Activated CD8-positive, alpha-beta memory T cell treated with anti-CD3 and anti-CD28 coated beads, Interleukin-2, amount 50 U/mL, for 1 hour (primary cell): ENCODE measurements around the gene ADISSP.

ENCODE experiments used
- DNase-seq: peaks from one replicate; pipeline ENCODE4 v3.0.0-alpha.2; 2020; ENCODE audit errors: extremely low read depth

ADISSP gene

DNA sequence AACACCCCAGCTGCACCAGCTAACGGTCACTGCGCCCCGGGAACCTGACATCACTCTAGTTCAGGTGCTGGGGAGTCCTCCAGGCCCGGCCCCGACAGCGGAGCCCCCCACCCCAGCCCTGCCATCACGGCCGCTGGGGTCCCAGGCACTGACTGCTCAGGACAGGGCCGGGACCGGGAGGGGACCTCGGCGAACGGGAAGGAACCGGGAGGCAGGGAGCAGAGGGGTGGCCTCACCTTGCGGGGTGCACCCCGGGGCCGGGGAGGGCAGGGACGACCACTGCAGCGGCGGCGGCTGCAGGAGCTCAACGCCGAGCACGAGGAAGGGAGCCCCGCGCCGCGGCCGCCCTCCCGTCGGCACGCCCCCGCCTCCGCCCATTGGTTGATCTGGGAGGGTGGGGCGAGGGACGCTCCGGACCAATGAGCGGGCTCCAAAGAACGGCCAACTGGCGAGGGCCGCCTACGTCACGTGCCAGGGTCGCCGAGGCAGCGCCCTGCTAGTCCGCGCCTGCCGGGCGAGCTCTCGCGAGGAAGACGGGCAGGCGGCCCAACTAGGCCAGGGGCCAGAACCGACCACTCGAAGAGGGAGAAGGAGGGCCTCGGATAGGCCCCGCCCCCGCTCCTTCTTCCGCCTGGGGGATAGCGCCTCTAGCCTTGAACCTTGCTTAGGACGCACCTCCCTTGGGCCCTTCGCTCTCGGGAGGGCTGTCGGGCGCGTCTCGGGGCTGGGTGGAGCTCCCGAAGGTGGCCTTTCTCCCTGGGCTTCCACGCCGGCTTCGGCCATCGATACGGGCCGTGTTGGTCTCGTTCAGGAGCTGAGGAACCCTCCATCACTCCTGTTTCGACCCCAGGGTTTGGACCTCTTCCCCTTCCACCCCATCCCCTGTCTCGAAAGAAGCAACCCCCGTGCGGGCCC, at the start of gene ADISSP:
Gene ADISSP, minus strand, starts transcription at position 327 of the 915 bp plus-strand sequence. CDS start 7,653 bp downstream, outside the sequence.
- peak; percentile 91 for DNase-seq

DNA sequence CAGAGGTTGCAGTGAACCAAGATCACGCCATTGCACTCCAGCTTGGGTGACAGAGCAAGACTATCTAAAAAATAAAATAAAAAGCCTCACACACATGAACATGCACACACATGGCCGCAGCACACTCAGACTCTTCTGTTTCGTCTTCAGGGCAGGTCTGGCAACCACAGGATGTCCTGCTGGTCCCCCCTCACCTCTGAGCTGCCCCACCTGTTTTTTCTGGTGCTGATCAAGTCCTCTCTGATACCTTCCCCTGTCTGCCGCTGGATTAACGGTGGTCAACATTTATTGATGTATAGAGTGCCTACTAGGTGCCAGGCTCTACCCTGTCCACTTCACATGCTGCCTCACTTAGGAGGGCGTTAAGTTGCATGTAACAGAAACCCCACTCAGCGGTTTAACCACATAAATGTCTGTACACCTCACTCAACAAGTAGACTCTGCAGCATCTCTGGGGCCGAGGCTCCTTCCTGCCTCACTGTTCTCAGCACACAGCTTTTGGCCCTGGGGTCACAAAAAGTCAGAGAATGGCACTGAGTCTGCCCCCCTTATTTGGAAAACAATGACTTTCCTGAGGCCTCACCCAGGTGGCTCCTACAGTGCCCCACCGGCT, 48.3 kb upstream of the ADISSP start:
- no peak for DNase-seq

DNA sequence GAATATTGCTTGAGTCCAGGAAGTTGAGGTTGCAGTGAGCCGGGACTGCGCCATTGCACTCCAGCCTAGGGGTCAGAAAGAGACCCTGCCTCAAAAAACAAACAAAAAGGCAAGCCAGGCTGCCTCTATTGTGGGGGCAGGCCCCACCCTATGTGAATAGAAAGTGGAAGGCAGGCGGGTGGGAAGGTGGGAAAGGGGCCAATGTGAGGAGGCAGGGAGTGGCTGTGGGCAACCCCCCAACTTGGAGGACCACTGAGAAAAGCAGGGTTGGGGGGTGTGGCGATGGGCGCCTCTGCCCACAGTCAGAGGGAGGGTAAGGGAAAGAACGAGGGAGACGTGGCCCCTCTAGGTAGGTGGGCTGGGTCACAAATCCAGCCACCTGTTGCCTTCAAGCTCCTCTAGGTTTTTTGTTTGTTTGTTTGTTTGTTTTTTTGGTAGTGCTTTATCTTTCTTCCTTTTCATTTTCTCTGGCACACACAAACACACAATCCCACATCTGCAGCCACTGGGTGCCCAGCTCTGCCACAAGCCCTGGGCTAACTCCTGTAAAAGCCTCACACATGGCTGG, 47.5 kb upstream of the ADISSP start:
- no peak for DNase-seq

DNA sequence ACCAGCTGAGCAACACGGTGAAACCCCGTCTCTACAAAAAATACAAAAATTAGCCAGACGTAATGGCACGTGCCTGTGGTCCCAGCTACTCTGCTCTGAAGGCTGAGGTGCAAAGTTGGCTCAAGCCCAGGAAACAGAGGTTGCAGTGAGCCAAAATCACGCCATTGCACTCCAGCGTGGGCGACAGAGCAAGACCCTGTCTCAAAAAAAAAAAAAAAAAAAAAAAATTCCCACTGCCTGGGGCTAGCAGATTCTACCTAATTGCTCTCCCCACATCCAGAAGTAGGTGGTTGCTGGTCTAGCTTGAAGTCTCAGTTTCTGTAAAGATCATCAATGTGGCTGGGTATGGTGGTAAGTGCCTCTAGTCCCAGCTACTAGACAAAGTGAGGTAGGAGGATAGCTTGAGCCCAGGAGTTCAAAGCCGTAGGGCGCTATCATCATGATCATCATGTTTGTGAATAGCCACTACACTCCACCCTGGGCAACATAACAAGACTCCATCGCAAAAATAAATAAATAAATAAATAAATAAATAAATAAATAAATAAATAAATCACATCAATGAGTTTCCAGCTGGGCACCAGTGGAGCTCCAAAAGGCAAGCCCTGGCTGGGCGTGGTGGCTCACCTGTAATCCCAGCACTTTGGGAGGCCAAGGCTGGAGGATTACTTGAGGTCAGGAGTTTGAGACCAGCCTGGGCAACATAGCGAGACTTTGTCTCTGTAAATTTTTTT, 46.5 kb upstream of the ADISSP start:
- DNase-seq: peak; percentile 26

DNA sequence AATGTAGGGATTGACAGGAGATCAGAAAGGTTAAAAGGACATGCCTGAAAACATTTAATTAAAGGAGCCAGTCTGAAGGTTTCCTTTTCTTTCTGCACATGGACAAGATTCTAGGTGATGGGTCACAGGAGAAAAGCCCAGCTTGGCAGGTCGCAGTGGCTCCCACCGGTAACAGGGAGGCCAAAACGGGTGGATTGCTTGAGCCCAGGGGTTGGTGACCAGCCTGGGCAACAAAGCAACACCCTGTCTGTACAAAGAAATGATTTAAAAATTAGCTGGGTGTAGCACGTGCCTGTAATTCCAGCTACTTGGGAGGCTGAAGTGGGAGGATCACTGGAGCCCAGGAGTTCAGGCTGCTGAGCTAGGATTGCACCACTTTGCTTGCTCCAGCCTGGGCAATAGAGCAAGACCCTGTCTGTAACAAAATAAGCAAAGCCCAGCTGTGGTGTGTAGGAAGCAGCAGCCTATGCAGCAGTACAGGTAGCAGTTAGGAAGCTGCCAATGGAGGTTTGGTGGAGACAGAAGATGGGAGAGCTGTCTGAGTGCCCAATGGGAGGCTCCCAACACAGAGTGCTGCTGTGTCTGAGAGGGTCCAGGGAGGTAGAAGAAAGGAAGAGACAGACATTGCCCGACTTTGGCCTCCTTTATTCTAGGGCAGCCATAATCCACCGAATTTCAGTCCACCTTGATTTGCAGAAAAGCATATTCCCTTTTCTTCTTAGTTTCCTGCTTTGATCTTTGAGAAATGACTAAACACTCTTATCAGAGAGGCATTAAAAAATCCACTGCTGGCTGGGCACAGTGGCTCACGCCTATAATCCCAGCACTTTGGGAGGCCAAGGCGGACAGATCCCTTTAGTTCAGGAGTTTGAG, 45.7 kb upstream of the ADISSP start:
- DNase-seq: no peak

DNA sequence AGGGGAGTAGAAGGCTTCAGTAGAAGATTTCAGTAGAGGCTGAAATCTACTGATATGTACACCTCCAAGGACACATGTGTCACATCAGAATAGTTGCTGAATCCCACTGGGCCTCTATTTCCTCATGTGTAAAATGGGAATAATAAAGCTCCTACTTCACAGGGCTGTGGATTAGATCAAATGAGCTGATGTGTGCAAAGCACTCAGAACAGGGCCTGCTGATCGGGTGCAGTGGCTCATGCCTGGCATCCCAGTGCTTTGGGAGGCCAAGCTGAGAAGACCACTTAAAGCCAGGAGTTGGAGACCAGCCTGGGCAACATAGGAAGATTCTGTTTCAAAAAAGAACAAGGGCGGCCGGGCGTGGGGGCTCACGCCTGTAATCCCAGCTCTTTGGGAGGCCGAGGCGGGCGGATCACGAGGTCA, 44.7 kb upstream of the ADISSP start:
- DNase-seq: no peak

DNA sequence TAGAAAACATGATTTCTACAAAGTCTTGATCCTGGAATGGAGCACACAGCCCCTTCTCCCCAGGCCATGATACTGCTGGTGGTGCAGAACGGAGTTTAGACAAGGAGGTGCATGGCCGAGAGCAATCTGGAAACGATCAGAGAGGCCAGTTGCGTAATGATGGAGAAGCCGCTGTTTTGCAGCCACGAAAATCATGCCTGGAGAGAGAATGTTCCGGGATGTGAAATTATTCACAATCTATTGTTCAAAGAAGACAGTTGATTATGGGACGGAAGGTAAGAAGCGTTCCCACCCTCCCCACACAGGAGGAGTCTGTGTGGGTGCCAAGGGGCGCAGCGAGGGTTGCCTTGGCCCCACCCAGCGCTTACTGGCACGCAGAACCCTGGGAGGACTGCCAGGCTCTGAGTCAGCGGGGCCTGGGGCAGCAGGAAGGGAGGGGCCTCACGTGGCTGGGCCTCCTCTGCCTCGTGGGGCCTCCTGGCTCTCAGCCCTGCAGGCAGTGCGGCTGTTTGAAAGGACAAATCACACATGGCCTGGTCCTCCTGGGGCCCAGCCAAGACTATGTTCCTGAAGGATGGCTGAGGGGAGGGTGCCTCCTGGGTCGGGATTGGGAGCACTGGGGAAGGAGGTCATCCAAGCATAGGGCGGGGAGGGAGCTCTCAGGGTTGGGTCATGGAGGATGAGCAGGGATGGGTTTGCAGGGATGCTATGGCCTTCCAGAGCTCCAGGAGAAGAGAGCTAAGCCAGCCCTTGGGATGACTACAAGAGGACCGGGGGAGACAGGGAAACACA, 44.1 kb upstream of the ADISSP start:
- DNase-seq: peak; percentile 86

DNA sequence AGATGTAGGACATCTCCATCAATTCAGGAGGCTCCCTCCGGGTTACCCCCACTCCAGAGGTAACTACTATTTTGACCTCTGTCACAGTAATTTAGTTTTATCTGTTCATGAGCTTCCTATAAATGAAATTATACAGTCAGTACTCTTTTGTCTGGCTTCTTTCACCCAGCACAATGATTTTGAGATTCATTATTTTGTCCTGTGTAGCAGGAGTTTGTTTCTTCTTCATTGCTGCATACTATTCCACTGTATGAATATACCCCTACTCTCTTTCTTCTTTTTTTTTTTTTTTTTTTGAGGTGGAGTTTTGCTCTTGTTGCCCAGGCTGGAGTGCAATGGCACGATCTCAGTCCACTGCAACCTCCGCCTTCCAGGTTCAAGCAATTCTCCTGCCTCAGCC, 41.0 kb upstream of the ADISSP start:
- no peak for DNase-seq

DNA sequence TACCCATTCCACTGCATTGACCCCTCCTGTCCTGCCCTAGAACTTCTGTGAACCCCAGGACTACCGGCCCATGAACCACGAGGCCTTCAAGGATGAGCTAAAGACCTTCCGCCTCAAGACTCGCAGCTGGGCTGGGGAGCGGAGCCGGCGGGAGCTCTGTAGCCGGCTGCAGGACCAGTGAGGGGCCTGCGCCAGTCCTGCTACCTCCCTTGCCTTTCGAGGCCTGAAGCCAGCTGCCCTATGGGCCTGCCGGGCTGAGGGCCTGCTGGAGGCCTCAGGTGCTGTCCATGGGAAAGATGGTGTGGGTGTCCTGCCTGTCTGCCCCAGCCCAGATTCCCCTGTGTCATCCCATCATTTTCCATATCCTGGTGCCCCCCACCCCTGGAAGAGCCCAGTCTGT, 37.2 kb upstream of the ADISSP start:
- no peak for DNase-seq

DNA sequence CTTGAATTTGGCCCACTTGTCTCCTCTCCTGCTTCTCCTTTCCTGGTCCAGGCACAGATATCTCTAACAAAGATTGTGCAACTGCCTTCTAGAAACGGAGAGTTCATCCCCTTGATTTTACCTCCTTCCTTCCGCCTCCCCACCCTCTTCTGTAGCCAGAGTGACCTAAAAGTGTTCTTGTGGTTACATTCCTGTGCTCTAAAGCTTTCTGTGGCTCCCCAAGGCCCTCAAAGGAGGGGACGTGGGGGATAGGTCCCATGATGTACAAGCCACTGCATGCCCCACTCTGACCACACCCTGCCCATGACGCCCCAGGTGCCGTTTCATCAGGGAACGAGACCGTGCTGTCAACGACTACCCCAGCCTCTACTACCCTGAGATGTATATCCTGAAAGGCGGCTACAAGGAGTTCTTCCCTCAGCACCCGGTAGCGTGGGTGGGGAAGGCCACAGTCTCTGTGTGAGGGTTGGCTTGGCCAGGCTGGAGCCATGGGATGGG, 36.8 kb upstream of the ADISSP start:
- no peak for DNase-seq

DNA sequence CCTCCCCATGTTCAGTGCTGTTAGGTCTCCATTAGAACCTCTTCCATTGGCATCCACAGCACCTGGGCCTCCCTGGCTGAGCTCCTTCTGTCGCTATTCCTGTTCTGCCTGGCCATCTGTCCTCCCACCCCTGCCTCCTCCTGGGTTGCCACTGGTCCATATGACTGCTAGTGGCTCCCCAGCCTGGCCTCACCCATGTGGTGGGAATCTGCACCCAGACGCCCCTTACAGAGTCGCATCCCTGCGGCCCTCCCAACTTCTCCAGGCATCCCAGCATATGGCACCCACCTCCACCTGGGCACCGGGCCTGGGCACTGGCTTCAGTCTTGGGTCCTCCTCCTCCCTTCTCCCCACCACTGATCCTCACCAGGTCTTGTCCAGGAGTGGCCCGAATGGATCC, 36.3 kb upstream of the ADISSP start:
- no peak for DNase-seq

DNA sequence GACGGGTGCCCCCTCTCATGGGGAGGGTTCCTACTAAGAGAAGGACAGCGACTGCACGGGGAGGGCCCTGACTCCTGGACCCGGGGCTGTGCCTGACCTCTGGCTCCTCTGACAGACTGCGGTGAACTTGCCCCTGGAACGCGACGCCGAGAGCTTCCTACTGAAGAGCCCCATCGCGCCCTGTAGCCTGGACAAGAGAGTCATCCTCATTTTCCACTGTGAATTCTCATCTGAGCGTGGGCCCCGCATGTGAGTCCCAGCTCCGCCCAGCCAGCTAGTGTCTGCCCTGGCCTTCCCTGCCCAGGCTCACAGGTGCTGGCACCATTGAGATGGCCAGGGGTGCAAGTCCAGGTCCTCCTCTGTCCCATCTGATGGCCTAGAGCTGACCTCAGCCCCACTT, 35.7 kb upstream of the ADISSP start:
- no peak for DNase-seq

DNA sequence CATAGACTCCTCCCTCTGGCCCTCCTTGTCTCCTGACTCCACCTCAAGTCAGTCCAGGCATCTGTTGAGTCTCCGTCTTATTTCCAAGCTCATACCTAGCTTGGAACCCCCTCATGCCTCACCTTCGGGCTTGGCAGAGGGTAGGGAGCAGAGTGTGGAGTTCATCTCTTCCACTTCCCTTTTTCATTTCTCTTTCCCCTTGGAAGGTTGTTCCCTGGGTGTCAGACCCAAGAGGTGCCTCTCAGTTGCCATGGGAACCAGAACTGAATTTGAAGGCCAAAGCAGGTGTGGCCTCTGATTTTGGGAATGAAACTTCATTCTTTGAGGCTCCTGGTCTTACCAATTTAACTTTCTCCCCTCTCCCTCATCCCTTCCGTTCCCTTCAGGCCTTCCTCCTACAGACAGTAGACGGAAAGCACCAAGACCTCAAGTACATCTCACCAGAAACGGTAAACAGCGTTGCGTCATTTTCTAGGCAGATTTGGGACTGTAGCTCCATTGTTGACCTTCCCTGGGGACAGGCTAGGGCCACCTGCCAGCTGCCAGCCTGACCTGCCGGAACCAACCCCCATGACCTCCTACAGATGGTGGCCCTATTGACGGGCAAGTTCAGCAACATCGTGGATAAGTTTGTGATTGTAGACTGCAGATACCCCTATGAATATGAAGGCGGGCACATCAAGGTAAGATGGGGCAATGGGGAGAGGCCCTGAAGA, 35.1 kb upstream of the ADISSP start:
- no peak for DNase-seq

DNA sequence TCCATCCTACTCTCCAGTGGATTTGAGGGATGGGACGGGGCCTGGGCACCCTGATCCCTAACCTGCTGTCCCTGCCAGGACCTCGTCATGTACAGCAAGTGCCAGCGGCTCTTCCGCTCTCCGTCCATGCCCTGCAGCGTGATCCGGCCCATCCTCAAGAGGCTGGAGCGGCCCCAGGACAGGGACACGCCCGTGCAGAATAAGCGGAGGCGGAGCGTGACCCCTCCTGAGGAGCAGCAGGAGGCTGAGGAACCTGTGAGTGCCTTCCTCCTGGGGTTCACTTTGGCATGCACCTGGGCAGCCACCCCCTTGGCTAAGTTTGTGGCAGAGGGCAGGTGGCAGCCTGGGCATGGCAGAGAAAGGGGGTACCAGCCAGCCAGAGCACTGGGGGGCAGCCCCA, 34.3 kb upstream of the ADISSP start:
- DNase-seq: no peak

DNA sequence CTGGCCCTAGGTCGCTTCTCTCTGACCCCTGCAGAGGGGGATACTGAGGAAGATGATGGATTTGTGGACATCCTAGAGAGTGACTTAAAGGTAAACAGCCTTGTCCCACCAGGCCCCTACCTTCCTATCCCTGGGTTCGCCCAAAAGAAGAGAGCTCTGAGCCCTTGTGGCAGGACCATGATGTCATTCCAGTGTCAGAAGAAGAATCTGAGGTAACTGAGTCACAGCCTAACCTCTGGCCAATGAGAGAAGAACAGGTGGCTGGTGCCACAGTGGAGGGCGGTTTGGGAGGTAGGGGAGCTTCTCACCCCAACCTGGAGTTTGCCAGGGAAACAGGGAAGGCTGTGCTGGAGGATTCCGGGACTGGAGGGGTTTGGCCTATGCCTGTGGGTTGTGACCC, 33.7 kb upstream of the ADISSP start:
- DNase-seq: no peak

DNA sequence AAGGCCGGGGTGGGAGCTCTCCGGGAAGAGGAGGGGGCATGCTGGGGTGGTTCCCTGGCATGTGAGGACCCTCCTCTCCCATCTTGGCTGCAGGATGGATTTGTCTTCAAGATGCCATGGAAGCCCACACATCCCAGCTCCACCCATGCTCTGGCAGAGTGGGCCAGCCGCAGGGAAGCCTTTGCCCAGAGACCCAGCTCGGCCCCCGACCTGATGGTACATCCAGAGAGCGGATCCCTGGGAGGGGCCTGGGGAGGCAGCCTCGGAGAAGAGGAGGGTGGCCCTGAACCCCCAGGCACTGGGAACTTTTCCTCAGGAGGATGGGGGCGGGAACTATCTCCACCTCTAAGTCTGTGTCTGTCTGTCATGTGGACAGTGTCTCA, 33.3 kb upstream of the ADISSP start:
- no peak for DNase-seq

DNA sequence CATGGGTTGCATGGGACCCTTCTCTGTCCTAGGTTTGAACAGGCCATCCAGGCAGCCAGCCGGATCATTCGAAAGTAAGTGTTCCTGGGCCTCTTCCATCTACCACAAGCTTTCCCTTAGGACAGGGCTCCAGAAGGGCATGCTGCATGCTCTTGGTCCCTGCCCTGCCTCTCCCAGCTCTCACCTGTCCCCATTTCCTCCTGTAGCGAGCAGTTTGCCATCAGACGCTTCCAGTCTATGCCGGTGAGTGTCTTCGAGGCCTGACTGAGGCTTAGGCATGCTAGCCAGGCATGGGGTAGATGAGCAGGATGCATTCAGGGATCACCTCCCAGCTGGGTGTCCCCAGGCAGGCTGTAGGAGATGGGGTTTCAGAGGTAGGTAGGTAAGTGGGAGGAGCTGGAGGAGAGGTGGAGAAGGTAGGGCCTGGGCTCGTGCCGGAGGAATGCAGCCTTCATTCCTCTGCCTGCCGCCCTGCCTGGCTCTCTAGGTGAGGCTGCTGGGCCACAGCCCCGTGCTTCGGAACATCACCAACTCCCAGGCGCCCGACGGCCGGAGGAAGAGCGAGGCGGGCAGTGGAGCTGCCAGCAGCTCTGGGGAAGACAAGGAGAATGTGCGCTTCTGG, 32.8 kb upstream of the ADISSP start:
- no peak for DNase-seq

DNA sequence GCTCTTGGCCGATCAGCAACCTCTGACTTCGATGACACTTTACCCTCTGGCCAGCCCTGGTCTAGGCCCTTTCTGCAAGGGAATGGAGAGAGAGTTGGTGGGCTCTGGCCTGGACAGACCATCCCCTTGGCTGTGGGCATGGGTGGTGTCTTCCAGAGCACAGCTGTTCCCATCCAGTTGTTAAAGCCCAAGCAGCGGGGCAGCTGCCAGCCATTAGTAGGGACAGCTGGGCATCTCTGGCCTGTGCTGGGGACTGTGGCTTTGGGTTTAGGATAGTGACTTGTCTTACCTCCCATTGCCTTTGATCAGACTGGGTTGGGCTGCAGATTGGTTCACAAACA, 31.3 kb upstream of the ADISSP start:
- DNase-seq: no peak

DNA sequence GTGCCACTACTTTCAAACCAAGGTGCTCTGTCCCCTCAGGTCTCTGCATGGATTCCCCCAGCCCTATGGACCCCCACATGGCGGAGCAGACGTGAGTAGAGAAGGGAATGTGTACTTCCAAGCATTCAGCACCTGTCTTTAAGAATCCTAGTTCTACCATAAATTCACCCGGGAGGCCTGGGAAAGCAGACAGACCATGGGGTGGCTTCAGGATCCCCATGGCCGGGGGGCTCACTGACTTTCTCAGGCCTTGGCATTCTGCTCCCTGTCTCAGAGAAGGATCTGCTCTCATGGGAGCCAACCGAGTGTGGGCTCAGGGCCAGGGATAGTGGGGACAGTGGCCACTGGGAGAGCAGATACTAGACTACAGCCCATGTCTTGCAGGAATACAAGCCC, 30.8 kb upstream of the ADISSP start:
- no peak for DNase-seq
